Suppressor macrophage (primary cell): ENCODE measurements around the gene WDR26.
"Not testable (repeated sequence)": the region's sequence is repeated elsewhere in the genome, so short reads cannot be mapped to it uniquely, and the experiment has no call there.

Experiments used
- DNase-seq, 4 experiments: peaks; one replicate each; pipeline ENCODE4 v3.0.0-alpha.2; 2020 to 2022
- total RNA-seq, 17 experiments: gene quantifications; one replicate each; lab custom pipeline; 2026; ENCODE audit warnings: mixed read lengths in 6 of 17, inconsistent platforms in 3 of 17; lab: John Stamatoyannopoulos, UW

Gene WDR26
- 61.3 to 327 (median 184) reads per million in 17 experiments for total RNA-seq

GRCh38 chr1:224434691-224435317, at the start of gene WDR26:
WDR26 (minus strand) TSS chr1:224434797.
- DNase-seq: peak; percentile 80 to 89 (median 88)

GRCh38 chr1:224483206-224483605, 48.6 kb upstream of the WDR26 start:
- DNase-seq: not testable (repeated sequence)

GRCh38 chr1:224482619-224483018, 48.0 kb upstream of the WDR26 start:
- DNase-seq: no peak

GRCh38 chr1:224481601-224482000, 47.0 kb upstream of the WDR26 start:
- DNase-seq: no peak

GRCh38 chr1:224480888-224481459, 46.4 kb upstream of the WDR26 start:
- DNase-seq: not testable (repeated sequence)

GRCh38 chr1:224480200-224480599, 45.6 kb upstream of the WDR26 start:
- DNase-seq: not testable (repeated sequence)

GRCh38 chr1:224472806-224473205, 38.2 kb upstream of the WDR26 start:
- DNase-seq: no peak

GRCh38 chr1:224466154-224466553, 31.6 kb upstream of the WDR26 start:
- DNase-seq: no peak

- peak in 1 of 4 experiments; percentile 23 for DNase-seq
Measured at GRCh38 chr1:224459966-224460365, 25.4 kb upstream of the WDR26 start.

GRCh38 chr1:224458996-224459395, 24.4 kb upstream of the WDR26 start:
- DNase-seq: peak; percentile 58 to 82 (median 72)

- no peak for DNase-seq
Measured at GRCh38 chr1:224458296-224458695, 23.7 kb upstream of the WDR26 start.

- no peak for DNase-seq
Measured at GRCh38 chr1:224457782-224458144, 23.2 kb upstream of the WDR26 start.

- DNase-seq: no peak
Measured at GRCh38 chr1:224456637-224456953, 22.0 kb upstream of the WDR26 start.

GRCh38 chr1:224454402-224455055, 19.9 kb upstream of the WDR26 start:
- no peak for DNase-seq

GRCh38 chr1:224450561-224451350, 16.2 kb upstream of the WDR26 start:
- DNase-seq: peak in 1 of 4 experiments; percentile 20

GRCh38 chr1:224450159-224450558, 15.6 kb upstream of the WDR26 start:
- peak in 3 of 4 experiments; percentile 27 to 50 (median 36) for DNase-seq

- DNase-seq: no peak
Measured at GRCh38 chr1:224448453-224449017, 13.9 kb upstream of the WDR26 start.

- DNase-seq: no peak
Measured at GRCh38 chr1:224447971-224448370, 13.4 kb upstream of the WDR26 start.

- peak; percentile 30 to 62 (median 49) for DNase-seq
Measured at GRCh38 chr1:224447251-224447650, 12.7 kb upstream of the WDR26 start.

- no peak for DNase-seq
Measured at GRCh38 chr1:224438989-224439388, 4.4 kb upstream of the WDR26 start.

- no peak for DNase-seq
Measured at GRCh38 chr1:224435999-224436398, 1.4 kb upstream of the WDR26 start.

GRCh38 chr1:224435318-224435763, 744 bp upstream of the WDR26 start:
- peak; percentile 46 to 61 (median 50) for DNase-seq
